ENCODE results near the gene SDCCAG8.

SDCCAG8 gene

GRCh38 chr1:243514927-243515326 lies 259.1 kb downstream of the SDCCAG8 start:
- DNase-seq: no peak

GRCh38 chr1:243520831-243521230 lies 265.0 kb downstream of the SDCCAG8 start:
- no peak for DNase-seq

GRCh38 chr1:243523766-243524165 lies 267.9 kb downstream of the SDCCAG8 start:
- no peak for DNase-seq

- no peak for DNase-seq
These were observed 269.2 kb downstream of the SDCCAG8 start for GRCh38 chr1:243525085-243525487.

GRCh38 chr1:243526180-243526579 lies 270.3 kb downstream of the SDCCAG8 start:
- DNase-seq: no peak

- DNase-seq: no peak
These were observed 272.7 kb downstream of the SDCCAG8 start for GRCh38 chr1:243528459-243529121.

GRCh38 chr1:243529512-243529911 lies 273.7 kb downstream of the SDCCAG8 start:
- no peak for DNase-seq

GRCh38 chr1:243535014-243535413 lies 279.2 kb downstream of the SDCCAG8 start:
- no peak for DNase-seq

GRCh38 chr1:243539636-243540035 lies 283.8 kb downstream of the SDCCAG8 start:
- no peak for DNase-seq

- DNase-seq: no peak
These were observed 287.0 kb downstream of the SDCCAG8 start for GRCh38 chr1:243542739-243543415.

- DNase-seq: no peak
These were observed 287.7 kb downstream of the SDCCAG8 start for GRCh38 chr1:243543501-243543900.

- no peak for DNase-seq
These were observed 290.6 kb downstream of the SDCCAG8 start for GRCh38 chr1:243546457-243546856.

- DNase-seq: no peak
These were observed 292.1 kb downstream of the SDCCAG8 start for GRCh38 chr1:243547891-243548290.

GRCh38 chr1:243548516-243548915 lies 292.7 kb downstream of the SDCCAG8 start:
- DNase-seq: no peak

- no peak for DNase-seq
These were observed 293.3 kb downstream of the SDCCAG8 start for GRCh38 chr1:243549108-243549507.

Measured in stimulated activated CD4-positive, alpha-beta T cell treated with anti-CD3 and anti-CD28 coated beads, Interleukin-4, amount 100 ng/mL, for 1 hour (primary cell).